Hepatocyte (in vitro differentiated cells): ENCODE data around the gene ADPRS. TPM values are rescaled to one million over a fixed set of nuclear protein-coding genes. Genes with fewer than 3 reads are reported as not detected.

ENCODE experiments used
- DNase-seq: peaks from one replicate; pipeline ENCODE4 v3.0.0-alpha.2; 2016; ENCODE audit warnings: low spot score
- H2AFZ ChIP-seq: fragments of 200-600 bp; sonication (generic); 2 replicates; pipeline ENCODE4 v1.6.0; 2016; ENCODE audit warnings: antibody characterized with exemption, mild to moderate bottlenecking
- H3K27ac ChIP-seq: fragments of 200-600 bp; sonication (generic); 2 replicates; pipeline ENCODE4 v1.5.1; 2016; ENCODE audit warnings: mild to moderate bottlenecking
- H3K27me3 ChIP-seq: fragments of 200-600 bp; sonication (generic); 2 replicates; pipeline ENCODE4 v1.6.1; 2016
- H3K36me3 ChIP-seq: fragments of 200-600 bp; sonication (generic); replicated peaks from 2 replicates; pipeline ENCODE4 v1.5.1; 2016; ENCODE audit warnings: low read depth; ENCODE audit not compliant: insufficient read depth
- H3K4me1 ChIP-seq: fragments of 200-600 bp; sonication (generic); 2 replicates; pipeline ENCODE4 v1.5.1; 2016; ENCODE audit warnings: mild to moderate bottlenecking, moderate library complexity; ENCODE audit not compliant: insufficient read depth
- H3K4me2 ChIP-seq: fragments of 200-600 bp; sonication (generic); 2 replicates; pipeline ENCODE4 v1.6.0; 2016
- H3K4me3 ChIP-seq: fragments of 200-600 bp; sonication (generic); 2 replicates; pipeline ENCODE4 v1.5.1; 2016; ENCODE audit warnings: mild to moderate bottlenecking
- H3K79me2 ChIP-seq: fragments of 200-600 bp; sonication (generic); 2 replicates; pipeline ENCODE4 v1.6.0; 2017; ENCODE audit warnings: mild to moderate bottlenecking
- H3K9me2 ChIP-seq: fragments of 200-600 bp; sonication (generic); replicated peaks from 2 replicates; pipeline ENCODE4 v1.6.0; 2017; ENCODE audit warnings: mild to moderate bottlenecking; ENCODE audit not compliant: insufficient read depth
- H3K9me3 ChIP-seq: fragments of 200-600 bp; sonication (generic); 2 replicates; pipeline ENCODE4 v1.5.1; 2016; ENCODE audit warnings: low read depth, mild to moderate bottlenecking
- H4K20me1 ChIP-seq: fragments of 200-600 bp; sonication (generic); 2 replicates; pipeline ENCODE4 v1.6.0; 2016; ENCODE audit warnings: mild to moderate bottlenecking; ENCODE audit not compliant: insufficient read depth, poor library complexity, severe bottlenecking
- CTCF ChIP-seq: fragments of 200-600 bp; sonication (generic); IDR thresholded peaks from 2 replicates; pipeline ENCODE4 v1.5.1; 2016; ENCODE audit warnings: antibody characterized with exemption, mild to moderate bottlenecking; ENCODE audit not compliant: poor library complexity
- EZH2 ChIP-seq: fragments of 200-600 bp; sonication (generic); IDR thresholded peaks from 2 replicates; pipeline ENCODE4 v1.6.1; 2016; ENCODE audit warnings: antibody characterized with exemption, mild to moderate bottlenecking, borderline replicate concordance
- EZH2phosphoT487 ChIP-seq: fragments of 200-600 bp; sonication (generic); IDR thresholded peaks from one replicate; pipeline ENCODE4 v1.6.1; 2018; ENCODE audit warnings: antibody characterized with exemption, mild to moderate bottlenecking, low read depth, moderate library complexity; ENCODE audit not compliant: unreplicated experiment, severe bottlenecking
- whole genome bisulfite sequencing: methylation state at CpG from one replicate; pipeline ENCODE4 v1.1.6; 2016; ENCODE audit warnings: low lambda C conversion rate; ENCODE audit errors: missing lambda C conversion rate; 5-methylcytosine and 5-hydroxymethylcytosine counted together
- polyA plus RNA-seq: library from polyadenylated mRNA; unstranded; fragments of >200 nt; fragmentation: Nextera tagmentation; extraction: Ambion mirVana; gene quantifications from 2 replicates; pipeline ENCODE4 v1.2.1, GENCODE V29; 2016
- total RNA-seq: library from RNA; depleted of rRNA; stranded (reverse); fragments of >200 nt; gene quantifications from 2 replicates; pipeline ENCODE4 v1.2.3, GENCODE V29; 2014

The ADPRS gene
- total and polyA plus RNA-seq, 2 experiments from 2014 or later = 37.6 to 42.7 TPM

GRCh38 chr1:36100376-36100775, 11.7 kb downstream of the ADPRS start:
- TF ChIP-seq EZH2 (no peak), EZH2phosphoT487 (no peak)
- Histone ChIP-seq H3K9me3 (no peaks in the 10 kb centered on the region), H4K20me1 (no peaks in the 10 kb centered on the region), H3K79me2 (no peaks in the 10 kb centered on the region), H3K36me3 (no peaks in the 10 kb centered on the region), H3K4me2 (no peak overlapping the region), H3K4me1 (peaks cover 3% of the 10 kb centered on the region), H2AFZ (no peak overlapping the region), H3K27me3 (no peaks in the 10 kb centered on the region), H3K4me3 (no peak overlapping the region), H3K27ac (no peak overlapping the region), H3K9me2 (no peaks in the 10 kb centered on the region)
- WGBS = 93% methylated on average over 6 of the region's 6 CpGs
- no peak for DNase-seq

- no peaks in the 10 kb centered on the region for H3K9me3 ChIP-seq
- TF ChIP-seq CTCF (no peak), EZH2phosphoT487 (no peak), EZH2 (no peak)
- over 99% methylated on average over 5 of the region's 5 CpGs for WGBS
- H3K27me3 ChIP-seq = no peaks in the 10 kb centered on the region
- H3K4me1 ChIP-seq = peaks cover 7% of the 10 kb centered on the region
- H3K9me2 ChIP-seq = no peaks in the 10 kb centered on the region
- H4K20me1 ChIP-seq = no peaks in the 10 kb centered on the region
- H3K27ac ChIP-seq = no peak overlapping the region
- no peaks in the 10 kb centered on the region for H3K36me3 ChIP-seq
- no peaks in the 10 kb centered on the region for H3K79me2 ChIP-seq
- no peak overlapping the region for H3K4me2 ChIP-seq
- H2AFZ ChIP-seq = no peak overlapping the region
- no peak for DNase-seq
- no peak overlapping the region for H3K4me3 ChIP-seq
These were observed 12.9 kb downstream of the ADPRS start for GRCh38 chr1:36101546-36101945.

GRCh38 chr1:36106269-36106668, 17.6 kb downstream of the ADPRS start:
- H3K9me3 ChIP-seq = no peaks in the 10 kb centered on the region
- 64% methylated on average over 4 of the region's 5 CpGs for WGBS
- H3K79me2 ChIP-seq = no peaks in the 10 kb centered on the region
- no peaks in the 10 kb centered on the region for H3K36me3 ChIP-seq
- H4K20me1 ChIP-seq = no peaks in the 10 kb centered on the region
- no peak overlapping the region for H3K4me2 ChIP-seq
- H3K27ac ChIP-seq = no peak overlapping the region
- no peaks in the 10 kb centered on the region for H3K27me3 ChIP-seq
- DNase-seq = no peak
- TF ChIP-seq EZH2phosphoT487 (no peak), CTCF (no peak), EZH2 (no peak)
- H3K4me3 ChIP-seq = no peak overlapping the region
- peaks cover 14% of the 10 kb centered on the region for H3K4me1 ChIP-seq
- no peaks in the 10 kb centered on the region for H3K9me2 ChIP-seq
- H2AFZ ChIP-seq = no peak overlapping the region

- Histone ChIP-seq H3K36me3 (no peaks in the 10 kb centered on the region), H3K4me1 (peaks cover 14% of the 10 kb centered on the region), H3K9me2 (no peaks in the 10 kb centered on the region), H2AFZ (no peak overlapping the region), H3K27me3 (no peaks in the 10 kb centered on the region), H3K4me2 (no peak overlapping the region), H3K79me2 (no peaks in the 10 kb centered on the region), H3K27ac (no peak overlapping the region), H3K4me3 (no peak overlapping the region), H3K9me3 (no peaks in the 10 kb centered on the region), H4K20me1 (no peaks in the 10 kb centered on the region)
- no peak for TF ChIP-seq CTCF
- TF ChIP-seq EZH2phosphoT487 = no peak
- no peak for TF ChIP-seq EZH2
- DNase-seq = no peak
- WGBS = 92% methylated on average over 9 of the region's 9 CpGs
These were observed 18.7 kb downstream of the ADPRS start for GRCh38 chr1:36107394-36107793.
